ENCODE results near the gene TXNDC16. TPM values are rescaled to one million over a fixed set of nuclear protein-coding genes. Genes with fewer than 3 reads are reported as not detected.

Gene TXNDC16, protein sequence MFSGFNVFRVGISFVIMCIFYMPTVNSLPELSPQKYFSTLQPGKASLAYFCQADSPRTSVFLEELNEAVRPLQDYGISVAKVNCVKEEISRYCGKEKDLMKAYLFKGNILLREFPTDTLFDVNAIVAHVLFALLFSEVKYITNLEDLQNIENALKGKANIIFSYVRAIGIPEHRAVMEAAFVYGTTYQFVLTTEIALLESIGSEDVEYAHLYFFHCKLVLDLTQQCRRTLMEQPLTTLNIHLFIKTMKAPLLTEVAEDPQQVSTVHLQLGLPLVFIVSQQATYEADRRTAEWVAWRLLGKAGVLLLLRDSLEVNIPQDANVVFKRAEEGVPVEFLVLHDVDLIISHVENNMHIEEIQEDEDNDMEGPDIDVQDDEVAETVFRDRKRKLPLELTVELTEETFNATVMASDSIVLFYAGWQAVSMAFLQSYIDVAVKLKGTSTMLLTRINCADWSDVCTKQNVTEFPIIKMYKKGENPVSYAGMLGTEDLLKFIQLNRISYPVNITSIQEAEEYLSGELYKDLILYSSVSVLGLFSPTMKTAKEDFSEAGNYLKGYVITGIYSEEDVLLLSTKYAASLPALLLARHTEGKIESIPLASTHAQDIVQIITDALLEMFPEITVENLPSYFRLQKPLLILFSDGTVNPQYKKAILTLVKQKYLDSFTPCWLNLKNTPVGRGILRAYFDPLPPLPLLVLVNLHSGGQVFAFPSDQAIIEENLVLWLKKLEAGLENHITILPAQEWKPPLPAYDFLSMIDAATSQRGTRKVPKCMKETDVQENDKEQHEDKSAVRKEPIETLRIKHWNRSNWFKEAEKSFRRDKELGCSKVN
- total RNA-seq (ENCODE audit: unreplicated experiment), result 17.5 TPM
- long read RNA-seq, partial matches to known transcripts, result 1 of 3 reads
- long read RNA-seq, other reads (novel, unspliced or antisense), result 2 of 3 reads

DNA sequence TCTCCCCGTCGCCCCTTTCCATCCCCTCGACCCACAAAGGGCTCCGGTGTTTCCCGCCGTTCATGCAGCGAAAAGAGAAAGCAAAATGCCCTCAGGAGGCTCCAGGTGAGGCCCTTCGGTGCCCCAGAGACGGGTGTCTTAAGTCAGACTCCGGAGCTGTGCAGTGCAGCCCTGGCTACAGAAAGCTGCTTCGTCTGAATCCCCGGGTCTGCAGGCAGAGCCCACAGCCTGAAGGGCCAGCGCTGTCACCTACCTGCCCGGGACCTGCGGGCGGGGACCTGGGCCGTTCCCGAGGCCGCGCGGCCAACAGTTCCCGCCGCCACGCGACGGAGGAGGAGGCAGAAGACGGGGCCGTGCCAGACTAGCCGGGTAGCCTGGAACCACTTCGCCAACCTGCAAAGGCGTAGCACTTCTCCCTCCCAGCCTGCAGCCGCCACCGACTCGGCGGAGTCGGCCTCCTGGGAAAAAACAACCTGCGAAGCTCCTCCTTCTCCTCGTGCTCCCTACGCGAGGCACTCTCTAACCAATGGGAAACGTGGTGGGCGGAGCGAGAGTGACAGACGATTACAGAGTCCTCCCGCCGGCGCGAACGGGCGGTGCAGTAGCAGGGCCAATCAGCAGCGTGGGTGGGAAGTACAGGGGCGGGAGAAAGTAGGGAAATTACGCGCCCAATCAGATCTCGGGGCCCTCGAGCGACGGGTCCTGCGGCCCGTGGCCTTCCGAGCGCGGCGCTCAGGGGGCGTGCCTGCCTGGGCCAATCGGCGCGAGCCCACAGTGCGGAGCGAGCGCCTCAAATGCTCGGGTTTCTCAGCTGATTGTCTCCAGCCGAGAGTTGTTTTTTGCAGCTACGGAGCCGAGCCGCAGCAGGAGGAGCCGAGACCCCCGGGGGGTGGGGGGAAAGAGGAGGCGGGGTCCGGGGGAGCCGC lies at the start of gene TXNDC16, which contains the start of gene GPR137C:
Gene TXNDC16, minus strand, starts transcription at position 443 of the 926 bp plus-strand sequence. CDS start 8,948 bp downstream, outside the sequence.
Gene GPR137C, plus strand, starts transcription at position 774 of the 926 bp plus-strand sequence. CDS start 312 bp downstream, outside the sequence.
- TF ChIP-seq, protein P1, sequence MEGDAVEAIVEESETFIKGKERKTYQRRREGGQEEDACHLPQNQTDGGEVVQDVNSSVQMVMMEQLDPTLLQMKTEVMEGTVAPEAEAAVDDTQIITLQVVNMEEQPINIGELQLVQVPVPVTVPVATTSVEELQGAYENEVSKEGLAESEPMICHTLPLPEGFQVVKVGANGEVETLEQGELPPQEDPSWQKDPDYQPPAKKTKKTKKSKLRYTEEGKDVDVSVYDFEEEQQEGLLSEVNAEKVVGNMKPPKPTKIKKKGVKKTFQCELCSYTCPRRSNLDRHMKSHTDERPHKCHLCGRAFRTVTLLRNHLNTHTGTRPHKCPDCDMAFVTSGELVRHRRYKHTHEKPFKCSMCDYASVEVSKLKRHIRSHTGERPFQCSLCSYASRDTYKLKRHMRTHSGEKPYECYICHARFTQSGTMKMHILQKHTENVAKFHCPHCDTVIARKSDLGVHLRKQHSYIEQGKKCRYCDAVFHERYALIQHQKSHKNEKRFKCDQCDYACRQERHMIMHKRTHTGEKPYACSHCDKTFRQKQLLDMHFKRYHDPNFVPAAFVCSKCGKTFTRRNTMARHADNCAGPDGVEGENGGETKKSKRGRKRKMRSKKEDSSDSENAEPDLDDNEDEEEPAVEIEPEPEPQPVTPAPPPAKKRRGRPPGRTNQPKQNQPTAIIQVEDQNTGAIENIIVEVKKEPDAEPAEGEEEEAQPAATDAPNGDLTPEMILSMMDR (IDR thresholded peaks at IDR 0.05; ENCODE audit: partially characterized antibody, unreplicated experiment), result no peak
- Mint-ChIP-seq H3K9me3 (ENCODE audit: unreplicated experiment) (peaks cover 8% of the 10 kb centered on the region), H3K4me1 (ENCODE audit: low read depth, unreplicated experiment) (peaks cover 4% of the 10 kb centered on the region), H3K27ac (ENCODE audit: unreplicated experiment) (peak within 1 kb of the TSS; percentile 99), H3K27me3 (ENCODE audit: unreplicated experiment) (peaks cover 10% of the 10 kb centered on the region), H3K4me3 (ENCODE audit: unreplicated experiment) (peak within 1 kb of the TSS; percentile 98), H3K36me3 (ENCODE audit: unreplicated experiment) (no peaks in the 10 kb centered on the region)
- DNase-seq, result peak; percentile 99

DNA sequence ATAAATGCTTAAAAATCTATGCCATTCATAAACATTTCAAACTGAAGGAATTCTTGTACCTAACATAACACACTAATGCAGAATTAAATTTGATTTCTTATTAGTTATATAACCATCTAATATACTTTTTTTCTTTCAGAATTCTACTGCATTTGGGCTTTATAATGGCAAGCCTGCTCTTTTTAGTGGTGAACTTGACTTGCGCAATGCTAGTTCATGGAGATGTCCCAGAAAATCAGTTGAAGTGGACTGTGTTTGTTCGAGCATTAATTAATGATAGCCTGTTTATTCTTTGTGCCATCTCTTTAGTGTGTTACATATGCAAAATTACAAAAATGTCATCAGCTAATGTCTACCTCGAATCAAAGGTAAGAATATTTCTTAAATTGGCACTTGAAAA lies 47.7 kb upstream of the TXNDC16 start:
- Mint-ChIP-seq H3K9me3 (ENCODE audit: unreplicated experiment) (no peaks in the 10 kb centered on the region), H3K27ac (ENCODE audit: unreplicated experiment) (no peak overlapping the region)
- TF ChIP-seq, protein P1 (IDR thresholded peaks at IDR 0.05; ENCODE audit: partially characterized antibody, unreplicated experiment), result no peak

DNA sequence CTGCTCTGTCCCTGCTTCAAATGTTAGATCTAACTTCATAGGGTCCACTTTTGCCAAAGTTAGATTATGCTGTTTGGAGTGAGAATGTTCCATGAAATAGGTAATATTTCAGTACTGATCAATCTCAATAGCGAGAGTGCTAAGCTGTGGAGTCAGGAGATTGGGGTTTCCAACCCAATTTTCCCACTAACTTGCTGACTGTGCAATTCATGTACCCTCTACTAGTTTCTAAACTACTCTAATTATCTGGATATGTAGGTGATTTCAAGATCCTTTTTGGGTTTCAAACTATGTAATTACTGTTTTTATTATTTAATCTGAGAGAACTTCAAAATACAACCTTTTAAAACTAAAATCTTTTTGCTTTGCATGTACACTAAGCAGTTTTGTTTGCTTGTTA lies 46.3 kb upstream of the TXNDC16 start:
- H3K36me3 Mint-ChIP-seq (ENCODE audit: unreplicated experiment), result peaks cover 5% of the 10 kb centered on the region
- TF ChIP-seq, protein P1 (IDR thresholded peaks at IDR 0.05; ENCODE audit: partially characterized antibody, unreplicated experiment), result no peak
- peaks cover 2% of the 10 kb centered on the region for H3K9me3 Mint-ChIP-seq (ENCODE audit: unreplicated experiment)
- H3K27me3 Mint-ChIP-seq (ENCODE audit: unreplicated experiment), result no peaks in the 10 kb centered on the region
- H3K4me1 Mint-ChIP-seq (ENCODE audit: low read depth, unreplicated experiment), result no peaks in the 10 kb centered on the region
- H3K4me3 Mint-ChIP-seq (ENCODE audit: unreplicated experiment), result no peak overlapping the region
- no peak overlapping the region for H3K27ac Mint-ChIP-seq (ENCODE audit: unreplicated experiment)
- no peak for DNase-seq

More for the DNA sequence above, 47.7 kb upstream of the TXNDC16 start:
- Mint-ChIP-seq H3K27me3 (ENCODE audit: unreplicated experiment) (no peaks in the 10 kb centered on the region), H3K4me3 (ENCODE audit: unreplicated experiment) (no peak overlapping the region), H3K36me3 (ENCODE audit: unreplicated experiment) (peaks cover 8% of the 10 kb centered on the region), H3K4me1 (ENCODE audit: low read depth, unreplicated experiment) (no peaks in the 10 kb centered on the region)
- no peak for DNase-seq

DNA sequence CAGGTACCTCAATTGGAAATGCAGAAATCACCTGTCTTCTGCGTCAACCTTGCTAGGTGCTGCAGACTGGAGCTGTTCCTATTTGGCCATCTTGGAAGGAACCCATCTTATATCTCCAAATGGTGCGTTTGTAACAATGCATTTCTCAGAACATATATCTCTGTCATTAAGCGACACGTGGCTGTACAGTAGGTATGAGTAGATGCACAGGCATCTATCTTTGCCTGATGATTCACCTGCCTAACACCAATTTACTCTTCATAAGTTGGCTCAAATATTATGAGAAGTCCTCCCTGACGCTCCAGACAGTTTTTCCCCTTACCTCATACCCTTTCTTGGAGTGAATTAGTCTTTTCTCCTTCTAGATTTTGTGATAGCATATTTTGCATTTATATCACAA lies 44.6 kb upstream of the TXNDC16 start:
- no peak for DNase-seq
- Mint-ChIP-seq H3K27ac (ENCODE audit: unreplicated experiment) (no peak overlapping the region), H3K36me3 (ENCODE audit: unreplicated experiment) (peaks cover 7% of the 10 kb centered on the region), H3K4me1 (ENCODE audit: low read depth, unreplicated experiment) (no peaks in the 10 kb centered on the region), H3K9me3 (ENCODE audit: unreplicated experiment) (peaks cover 6% of the 10 kb centered on the region), H3K27me3 (ENCODE audit: unreplicated experiment) (no peaks in the 10 kb centered on the region), H3K4me3 (ENCODE audit: unreplicated experiment) (no peak overlapping the region)
- TF ChIP-seq, protein P1 (IDR thresholded peaks at IDR 0.05; ENCODE audit: partially characterized antibody, unreplicated experiment), result no peak

All from glutamatergic neuron (in vitro differentiated cells).